Measurements from ENCODE around the gene CXXC5. TPM values are rescaled to one million over a fixed set of nuclear protein-coding genes. Genes with fewer than 3 reads are reported as not detected.

CXXC5 gene
- total and polyA plus RNA-seq, 9 of the 15 experiments (the other 6 are each of a cell fraction or from before 2014, with no cell fraction given), result 1.9 to 123 (median 45.8) TPM

DNA sequence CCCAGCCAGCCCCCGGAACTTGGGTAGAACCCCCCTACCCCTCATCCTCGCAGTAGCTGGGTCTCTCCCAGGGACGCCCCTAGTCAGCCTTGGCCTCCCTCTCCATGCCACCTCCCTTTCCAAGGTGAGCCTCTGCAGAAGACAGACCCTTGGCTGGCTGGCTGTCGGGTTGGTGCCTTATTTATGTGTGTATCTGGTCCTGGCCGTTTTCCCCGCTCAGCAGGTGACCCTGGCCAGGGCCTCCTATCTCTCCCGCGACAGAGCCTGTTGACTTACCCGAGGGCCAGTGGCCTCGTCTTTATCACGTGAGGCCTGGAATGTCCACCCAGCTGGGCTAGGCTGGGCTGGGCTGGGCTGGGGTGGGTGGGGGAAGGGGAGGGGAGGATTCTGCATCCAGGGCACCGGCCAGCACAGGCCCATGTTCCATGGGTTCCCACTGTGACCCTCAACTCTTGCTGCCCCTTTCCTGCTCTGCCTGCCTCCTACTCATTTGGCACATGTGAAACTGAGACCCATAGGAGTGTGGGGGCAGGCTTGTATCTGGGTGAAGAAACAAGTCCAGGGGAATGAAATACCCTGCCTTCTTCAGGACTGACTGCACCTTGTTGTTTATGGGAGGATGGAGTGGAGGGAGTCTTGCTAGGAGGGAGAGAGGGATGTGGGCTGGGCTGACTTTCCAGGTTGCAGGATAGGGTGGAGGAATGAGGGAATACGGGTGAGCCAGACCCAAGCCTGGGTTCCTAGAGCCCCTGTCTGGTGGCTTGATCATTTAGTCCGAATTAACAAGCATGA, 3.1 kb downstream of the CXXC5 start (continued):
- TF ChIP-seq LCOR (CRISPR knock-in tag; IDR thresholded peaks at IDR 0.05) (peak; percentile 63; the same call in 1 of the 2 replicates), ASH1L (IDR thresholded peaks at IDR 0.05; ENCODE audit: borderline replicate concordance, low read depth, partially characterized antibody) (no peak), AFF1 (IDR thresholded peaks at IDR 0.05; ENCODE audit: low read depth in 1 of 2, partially characterized antibody in 2 of 2) (no peak), EP300 (IDR thresholded peaks at IDR 0.05; ENCODE audit: low read length) (peak; percentile 82), NONO (IDR thresholded peaks at IDR 0.05; ENCODE audit: low read depth in 2 of 2, low read length in 1 of 2) (peak in 1 of 2 experiments; percentile 33; a peak in 1 of 4 replicates), CCAR2 (IDR thresholded peaks at IDR 0.05; ENCODE audit: low read depth, low read length) (no peak), PTTG1 (tag; IDR thresholded peaks at IDR 0.05; ENCODE audit: low read depth) (no peak), ZNF583 (CRISPR knock-in tag; IDR thresholded peaks at IDR 0.05) (no peak), MCM3 (IDR thresholded peaks at IDR 0.05) (no peak), KAT2B (IDR thresholded peaks at IDR 0.05; ENCODE audit: low read depth, low read length) (no peak), CREB3L1 (IDR thresholded peaks at IDR 0.05; ENCODE audit: borderline replicate concordance, low read depth) (no peak), SREBF2 (CRISPR knock-in tag; IDR thresholded peaks at IDR 0.05) (no peak), EZH2 (IDR thresholded peaks at IDR 0.05; ENCODE audit: borderline replicate concordance, low read depth, low read length) (no peak), RBM15 (IDR thresholded peaks at IDR 0.05; ENCODE audit: insufficient read depth, low read length) (no peak), SAFB (IDR thresholded peaks at IDR 0.05; ENCODE audit: borderline replicate concordance, low read depth, low read length) (no peak)
- TF ChIP-seq, protein P1, sequence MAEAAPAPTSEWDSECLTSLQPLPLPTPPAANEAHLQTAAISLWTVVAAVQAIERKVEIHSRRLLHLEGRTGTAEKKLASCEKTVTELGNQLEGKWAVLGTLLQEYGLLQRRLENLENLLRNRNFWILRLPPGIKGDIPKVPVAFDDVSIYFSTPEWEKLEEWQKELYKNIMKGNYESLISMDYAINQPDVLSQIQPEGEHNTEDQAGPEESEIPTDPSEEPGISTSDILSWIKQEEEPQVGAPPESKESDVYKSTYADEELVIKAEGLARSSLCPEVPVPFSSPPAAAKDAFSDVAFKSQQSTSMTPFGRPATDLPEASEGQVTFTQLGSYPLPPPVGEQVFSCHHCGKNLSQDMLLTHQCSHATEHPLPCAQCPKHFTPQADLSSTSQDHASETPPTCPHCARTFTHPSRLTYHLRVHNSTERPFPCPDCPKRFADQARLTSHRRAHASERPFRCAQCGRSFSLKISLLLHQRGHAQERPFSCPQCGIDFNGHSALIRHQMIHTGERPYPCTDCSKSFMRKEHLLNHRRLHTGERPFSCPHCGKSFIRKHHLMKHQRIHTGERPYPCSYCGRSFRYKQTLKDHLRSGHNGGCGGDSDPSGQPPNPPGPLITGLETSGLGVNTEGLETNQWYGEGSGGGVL (CRISPR knock-in tag; IDR thresholded peaks at IDR 0.05), result no peak

All from K562 (cell line).